Measurements from ENCODE around the gene RUNX3.

RUNX3 gene

DNA sequence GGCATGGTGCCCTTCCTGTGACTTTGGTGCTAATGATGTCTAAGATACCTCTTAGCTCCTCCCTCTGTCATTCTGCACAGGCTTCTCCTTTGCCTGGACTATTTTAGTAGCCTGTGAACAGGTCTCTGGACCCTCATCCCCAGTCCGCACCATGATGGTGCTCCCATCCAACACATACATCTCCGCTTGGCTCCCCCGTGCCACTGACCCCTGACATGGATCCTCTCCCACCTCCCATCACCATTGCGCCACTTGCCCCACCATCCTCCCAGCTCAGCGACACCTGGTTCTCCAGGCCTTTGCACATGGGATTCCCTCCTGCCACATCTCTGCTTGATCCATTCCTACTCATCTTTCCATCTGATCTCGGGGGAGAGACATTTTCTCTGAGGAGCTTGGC, 33.9 kb downstream of the RUNX3 start:
- H4K12ac ChIP-seq (ENCODE audit: low read depth, low read length): no peak overlapping the region
- no peak overlapping the region for H3K14ac ChIP-seq (ENCODE audit: low read length)
- H2BK120ac ChIP-seq (ENCODE audit: insufficient read depth, low read length, poor library complexity): no peak overlapping the region
- H3K18ac ChIP-seq (ENCODE audit: low read length): no peak overlapping the region
- no peak overlapping the region for H3K4me3 ChIP-seq (ENCODE audit: low read depth, low read length)
- H3K36me3 ChIP-seq (ENCODE audit: control insufficient read depth in 1 of 2, insufficient read depth in 2 of 2, low read length in 2 of 2): no peaks in the 10 kb centered on the region
- H2BK5ac ChIP-seq (ENCODE audit: low read depth, low read length, poor library complexity): no peak overlapping the region
- no peak overlapping the region for H3K27ac ChIP-seq (ENCODE audit: low read depth, low read length)
- H2AFZ ChIP-seq (ENCODE audit: insufficient read depth, low read length, poor library complexity): no peak overlapping the region
- WGBS (ENCODE audit: extremely low coverage, insufficient coverage, insufficient read length): no CpG with 5 or more reads among the region's 6 CpGs
- no peak overlapping the region for H3K23ac ChIP-seq (ENCODE audit: low read length)
- H3K4ac ChIP-seq (ENCODE audit: low read depth, low read length): no peak overlapping the region
- no peak overlapping the region for H3K9ac ChIP-seq (ENCODE audit: low read length)
- no peaks in the 10 kb centered on the region for H3K79me1 ChIP-seq (ENCODE audit: low read length)
- no peak overlapping the region for H2BK12ac ChIP-seq (ENCODE audit: low read length)
- H4K91ac ChIP-seq (ENCODE audit: low read depth, low read length): no peak overlapping the region
- H3K27me3 ChIP-seq (ENCODE audit: insufficient read depth, low read length): no peaks in the 10 kb centered on the region
- H2AK5ac ChIP-seq (ENCODE audit: low read length): no peak overlapping the region
- no peak overlapping the region for H4K8ac ChIP-seq (ENCODE audit: low read depth, low read length)
- H3K79me2 ChIP-seq (ENCODE audit: control insufficient read depth, insufficient read depth, low read length, poor library complexity): no peaks in the 10 kb centered on the region
- no peaks in the 10 kb centered on the region for H3K4me1 ChIP-seq (ENCODE audit: control insufficient read depth in 1 of 2, insufficient read depth in 2 of 2, low read length in 2 of 2)
- H3K9me3 ChIP-seq (ENCODE audit: insufficient read depth, low read depth, low read length): peaks cover 10% of the 10 kb centered on the region
- H3K4me2 ChIP-seq (ENCODE audit: low read length): no peak overlapping the region
- DNase-seq: no peak

DNA sequence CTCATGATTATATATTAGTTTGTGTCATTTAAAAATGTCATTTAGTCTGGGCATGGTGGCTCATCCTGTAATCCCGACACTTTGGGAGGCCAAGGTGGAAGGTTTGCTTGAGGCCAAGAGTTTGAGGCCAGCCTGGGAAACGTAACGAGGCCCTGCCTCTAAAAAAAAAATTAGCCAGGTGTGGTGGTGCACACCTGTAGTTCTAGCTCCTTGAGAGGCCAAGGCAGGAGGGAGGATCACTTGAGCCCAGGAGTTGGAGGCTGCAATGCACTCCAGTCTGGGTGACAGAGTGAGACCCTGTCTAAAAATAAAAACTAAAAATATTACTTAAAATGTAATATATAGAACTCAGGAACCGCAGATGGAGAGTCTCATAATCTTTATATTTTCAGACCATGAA, 34.6 kb downstream of the RUNX3 start:
- no CpG with 5 or more reads among the region's 4 CpGs for WGBS (ENCODE audit: extremely low coverage, insufficient coverage, insufficient read length)
- Histone ChIP-seq H2BK120ac (ENCODE audit: insufficient read depth, low read length, poor library complexity) (no peak overlapping the region), H4K12ac (ENCODE audit: low read depth, low read length) (no peak overlapping the region), H4K8ac (ENCODE audit: low read depth, low read length) (no peak overlapping the region), H3K27ac (ENCODE audit: low read depth, low read length) (no peak overlapping the region), H3K4ac (ENCODE audit: low read depth, low read length) (no peak overlapping the region), H3K18ac (ENCODE audit: low read length) (no peak overlapping the region), H3K36me3 (ENCODE audit: control insufficient read depth in 1 of 2, insufficient read depth in 2 of 2, low read length in 2 of 2) (no peaks in the 10 kb centered on the region), H3K14ac (ENCODE audit: low read length) (no peak overlapping the region), H3K27me3 (ENCODE audit: insufficient read depth, low read length) (no peaks in the 10 kb centered on the region), H2BK12ac (ENCODE audit: low read length) (no peak overlapping the region), H4K91ac (ENCODE audit: low read depth, low read length) (no peak overlapping the region), H3K79me2 (ENCODE audit: control insufficient read depth, insufficient read depth, low read length, poor library complexity) (no peaks in the 10 kb centered on the region), H2AK5ac (ENCODE audit: low read length) (no peak overlapping the region), H2BK5ac (ENCODE audit: low read depth, low read length, poor library complexity) (no peak overlapping the region), H3K79me1 (ENCODE audit: low read length) (no peaks in the 10 kb centered on the region), H3K4me2 (ENCODE audit: low read length) (no peak overlapping the region), H3K4me1 (ENCODE audit: control insufficient read depth in 1 of 2, insufficient read depth in 2 of 2, low read length in 2 of 2) (no peaks in the 10 kb centered on the region), H3K9ac (ENCODE audit: low read length) (no peak overlapping the region), H3K4me3 (ENCODE audit: low read depth, low read length) (no peak overlapping the region), H3K9me3 (ENCODE audit: insufficient read depth, low read depth, low read length) (peaks cover 14% of the 10 kb centered on the region), H3K23ac (ENCODE audit: low read length) (no peak overlapping the region), H2AFZ (ENCODE audit: insufficient read depth, low read length, poor library complexity) (no peak overlapping the region)
- no peak for DNase-seq

DNA sequence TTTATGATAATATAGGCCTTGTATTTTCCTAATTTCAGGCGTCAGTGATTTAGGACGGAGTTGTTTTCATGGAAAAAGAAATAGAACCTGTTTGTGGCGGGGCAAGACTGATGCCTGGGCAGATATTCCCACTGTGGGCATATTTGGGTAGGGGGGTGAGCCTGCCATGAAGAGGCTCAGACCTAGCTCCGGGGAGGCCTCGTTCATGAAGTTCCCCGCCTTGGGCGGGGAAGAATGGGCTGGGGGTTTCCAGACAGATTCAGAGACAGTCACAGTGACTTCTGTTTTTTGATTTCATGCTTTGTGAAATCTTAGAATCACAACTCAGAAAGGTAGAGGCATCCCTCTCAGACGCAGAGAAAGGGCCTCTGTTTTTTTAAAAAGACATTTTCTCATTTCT, 36.1 kb downstream of the RUNX3 start:
- Histone ChIP-seq H2AK5ac (ENCODE audit: low read length) (no peak overlapping the region), H4K8ac (ENCODE audit: low read depth, low read length) (no peak overlapping the region), H3K18ac (ENCODE audit: low read length) (no peak overlapping the region), H3K4ac (ENCODE audit: low read depth, low read length) (no peak overlapping the region), H3K9me3 (ENCODE audit: insufficient read depth, low read depth, low read length) (peaks cover 15% of the 10 kb centered on the region), H3K27me3 (ENCODE audit: insufficient read depth, low read length) (no peaks in the 10 kb centered on the region), H3K9ac (ENCODE audit: low read length) (no peak overlapping the region), H3K4me3 (ENCODE audit: low read depth, low read length) (no peak overlapping the region), H3K79me1 (ENCODE audit: low read length) (no peaks in the 10 kb centered on the region), H4K12ac (ENCODE audit: low read depth, low read length) (no peak overlapping the region), H2AFZ (ENCODE audit: insufficient read depth, low read length, poor library complexity) (no peak overlapping the region), H3K23ac (ENCODE audit: low read length) (no peak overlapping the region), H4K91ac (ENCODE audit: low read depth, low read length) (no peak overlapping the region), H3K27ac (ENCODE audit: low read depth, low read length) (no peak overlapping the region), H3K36me3 (ENCODE audit: control insufficient read depth in 1 of 2, insufficient read depth in 2 of 2, low read length in 2 of 2) (no peaks in the 10 kb centered on the region), H2BK12ac (ENCODE audit: low read length) (no peak overlapping the region), H3K79me2 (ENCODE audit: control insufficient read depth, insufficient read depth, low read length, poor library complexity) (no peaks in the 10 kb centered on the region), H3K4me2 (ENCODE audit: low read length) (no peak overlapping the region), H2BK5ac (ENCODE audit: low read depth, low read length, poor library complexity) (no peak overlapping the region), H3K14ac (ENCODE audit: low read length) (no peak overlapping the region), H3K4me1 (ENCODE audit: control insufficient read depth in 1 of 2, insufficient read depth in 2 of 2, low read length in 2 of 2) (no peaks in the 10 kb centered on the region), H2BK120ac (ENCODE audit: insufficient read depth, low read length, poor library complexity) (no peak overlapping the region)
- no CpG with 5 or more reads among the region's 8 CpGs for WGBS (ENCODE audit: extremely low coverage, insufficient coverage, insufficient read length)
- no peak for DNase-seq

DNA sequence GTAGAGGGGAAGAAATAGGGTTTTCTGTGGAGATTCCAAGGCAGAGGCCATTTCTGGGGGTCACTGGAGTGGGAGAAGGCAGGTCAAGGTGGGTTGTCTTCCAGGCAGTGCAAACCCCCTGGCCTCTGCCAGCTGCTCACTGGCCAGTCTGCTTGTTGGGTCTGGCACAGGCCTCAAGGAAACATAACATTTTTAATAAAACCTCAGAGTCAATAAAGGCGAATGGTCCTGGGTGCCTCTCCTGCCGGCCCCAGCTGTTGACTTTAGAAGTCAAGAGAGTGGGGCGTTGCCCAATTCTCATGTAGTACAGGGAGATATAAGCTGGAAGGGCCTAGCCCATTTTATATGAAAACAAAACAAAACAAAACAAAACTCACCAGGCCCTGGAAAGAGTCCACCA, 36.6 kb downstream of the RUNX3 start:
- no peak overlapping the region for H3K18ac ChIP-seq (ENCODE audit: low read length)
- no CpG with 5 or more reads among the region's 3 CpGs for WGBS (ENCODE audit: extremely low coverage, insufficient coverage, insufficient read length)

More for the DNA sequence above, 36.6 kb downstream of the RUNX3 start:
- Histone ChIP-seq H3K79me2 (ENCODE audit: control insufficient read depth, insufficient read depth, low read length, poor library complexity) (no peaks in the 10 kb centered on the region), H3K4me3 (ENCODE audit: low read depth, low read length) (no peak overlapping the region), H3K4ac (ENCODE audit: low read depth, low read length) (no peak overlapping the region), H3K79me1 (ENCODE audit: low read length) (no peaks in the 10 kb centered on the region), H3K9me3 (ENCODE audit: insufficient read depth, low read depth, low read length) (peaks cover 15% of the 10 kb centered on the region), H3K9ac (ENCODE audit: low read length) (no peak overlapping the region), H2BK12ac (ENCODE audit: low read length) (no peak overlapping the region), H2BK120ac (ENCODE audit: insufficient read depth, low read length, poor library complexity) (no peak overlapping the region), H2BK5ac (ENCODE audit: low read depth, low read length, poor library complexity) (no peak overlapping the region), H3K23ac (ENCODE audit: low read length) (no peak overlapping the region), H2AK5ac (ENCODE audit: low read length) (no peak overlapping the region), H4K91ac (ENCODE audit: low read depth, low read length) (no peak overlapping the region), H3K27ac (ENCODE audit: low read depth, low read length) (no peak overlapping the region), H4K12ac (ENCODE audit: low read depth, low read length) (no peak overlapping the region), H3K14ac (ENCODE audit: low read length) (no peak overlapping the region), H3K27me3 (ENCODE audit: insufficient read depth, low read length) (no peaks in the 10 kb centered on the region), H2AFZ (ENCODE audit: insufficient read depth, low read length, poor library complexity) (no peak overlapping the region), H3K4me1 (ENCODE audit: control insufficient read depth in 1 of 2, insufficient read depth in 2 of 2, low read length in 2 of 2) (no peaks in the 10 kb centered on the region), H3K4me2 (ENCODE audit: low read length) (no peak overlapping the region), H3K36me3 (ENCODE audit: control insufficient read depth in 1 of 2, insufficient read depth in 2 of 2, low read length in 2 of 2) (no peaks in the 10 kb centered on the region), H4K8ac (ENCODE audit: low read depth, low read length) (no peak overlapping the region)
- DNase-seq: no peak

Measured in trophoblast cell (in vitro differentiated cells and primary cell).